ENCODE results near the gene PI4KA.
A peak's percentile ranks its signal among the peaks of the same experiment; 100 is the strongest.
"Not testable (repeated sequence)": the region's sequence is repeated elsewhere in the genome, so short reads cannot be mapped to it uniquely, and the experiment has no call there.

PI4KA gene

DNA sequence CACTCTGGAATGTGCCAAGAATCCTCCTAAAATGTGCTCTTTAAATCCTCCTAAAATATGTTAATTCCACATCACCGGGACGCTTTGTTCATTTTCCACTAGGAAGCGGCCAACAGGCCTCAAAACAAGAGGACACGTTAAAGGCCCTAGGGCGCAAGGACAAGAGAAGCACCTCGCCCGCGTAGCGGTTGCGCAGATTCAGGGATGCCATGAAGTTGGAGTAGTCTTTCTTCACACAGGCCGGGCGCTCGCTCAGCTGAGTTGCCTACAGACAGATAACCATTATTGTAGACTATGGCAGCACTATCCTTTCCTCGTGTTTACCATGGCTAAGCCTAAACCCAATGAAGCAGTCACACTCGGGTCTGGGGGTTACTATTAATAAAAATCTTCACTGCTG lies 114.2 kb downstream of the PI4KA start:
- DNase-seq, result no peak

DNA sequence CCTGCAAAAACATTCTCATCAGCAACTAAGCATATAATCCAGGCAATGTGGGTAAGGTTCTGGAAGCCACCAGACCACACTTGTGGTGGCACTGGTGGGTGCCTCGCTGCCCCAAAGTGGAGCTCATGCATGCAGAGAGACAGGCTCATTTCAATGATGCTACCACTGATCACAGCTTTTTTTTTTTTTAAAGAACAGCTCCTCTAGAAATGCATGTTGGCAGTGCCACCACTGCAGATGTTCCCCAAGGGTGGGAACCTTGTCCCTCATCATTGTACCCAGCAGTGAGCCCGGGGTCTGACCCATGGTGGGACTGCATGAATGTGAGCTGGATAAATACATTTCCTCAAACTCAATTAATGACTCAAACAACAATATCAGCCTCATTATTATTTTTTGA lies 115.8 kb downstream of the PI4KA start:
- no peak for DNase-seq

DNA sequence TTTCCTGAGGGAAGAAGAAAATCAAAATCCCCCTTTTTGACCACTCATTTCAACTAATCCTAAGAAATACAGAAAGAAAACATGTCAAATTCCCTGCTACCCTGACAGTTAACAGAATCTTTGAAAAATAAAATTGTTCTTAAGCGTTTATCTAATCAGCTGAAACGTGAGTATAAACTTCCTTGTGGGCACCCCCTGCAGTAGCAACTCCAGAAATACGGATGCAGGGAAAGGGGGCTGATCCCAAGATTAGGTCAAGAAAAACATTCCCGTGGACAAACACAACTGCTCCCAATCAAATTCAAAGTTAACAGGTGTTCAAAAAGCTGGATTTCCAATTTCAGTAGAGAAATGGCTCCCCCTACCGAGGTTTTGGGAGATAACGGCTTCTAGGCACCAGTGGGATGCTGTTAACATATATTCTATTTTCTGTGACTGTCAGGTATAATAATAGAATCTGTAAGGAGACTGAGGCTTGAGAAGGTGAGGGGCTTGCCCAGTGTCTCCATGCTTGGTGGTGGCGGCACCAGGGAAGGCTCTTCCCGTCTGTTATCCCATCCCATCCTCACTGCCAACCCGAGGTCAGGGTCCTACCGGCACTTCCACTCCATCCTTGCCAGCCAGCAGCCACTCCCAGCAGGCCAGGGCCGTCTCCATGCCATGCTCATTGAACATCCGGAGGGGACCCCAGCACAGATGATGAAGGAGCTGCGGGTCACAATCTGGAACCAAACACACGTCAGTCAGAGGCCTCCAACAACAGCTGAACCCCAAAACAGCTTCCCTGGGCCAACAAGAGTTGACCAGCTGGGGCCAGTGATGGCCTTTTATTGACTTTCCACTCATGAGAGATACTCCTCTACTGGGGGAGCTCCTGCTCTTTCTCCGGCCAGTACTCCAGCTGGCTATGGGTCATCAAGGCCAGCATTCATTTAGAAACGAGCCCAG lies 116.7 kb downstream of the PI4KA start:
- peak; percentile 12 to 13 for DNase-seq

DNA sequence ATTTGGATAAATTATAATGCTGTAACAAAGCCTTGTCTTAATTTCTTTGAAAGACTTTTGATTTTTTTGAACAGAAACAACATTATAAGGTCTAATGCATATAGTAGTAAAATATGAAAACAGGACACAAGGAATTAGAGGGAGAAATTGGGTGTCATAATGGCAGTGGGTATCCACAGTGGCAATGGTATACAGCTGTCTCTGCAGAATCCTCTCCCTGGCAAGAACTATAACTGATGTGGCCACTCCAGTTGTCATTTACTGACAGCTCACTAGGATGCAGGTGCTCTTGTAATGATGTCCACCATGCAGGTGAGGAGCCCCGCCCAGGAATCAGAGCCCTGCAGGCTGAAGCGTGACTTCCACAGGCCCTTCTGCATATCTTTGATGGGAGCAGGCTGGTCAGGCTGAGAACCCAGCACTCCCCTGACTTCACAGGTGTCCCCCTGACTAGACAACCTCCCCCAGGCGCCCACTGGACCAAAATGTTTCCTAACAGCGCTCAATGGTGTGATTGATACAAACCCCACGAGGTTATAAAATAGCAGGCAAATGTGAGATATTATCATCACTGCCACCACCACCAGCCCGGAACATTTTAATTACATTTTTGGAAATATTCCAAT lies 117.5 kb downstream of the PI4KA start:
- no peak for DNase-seq

DNA sequence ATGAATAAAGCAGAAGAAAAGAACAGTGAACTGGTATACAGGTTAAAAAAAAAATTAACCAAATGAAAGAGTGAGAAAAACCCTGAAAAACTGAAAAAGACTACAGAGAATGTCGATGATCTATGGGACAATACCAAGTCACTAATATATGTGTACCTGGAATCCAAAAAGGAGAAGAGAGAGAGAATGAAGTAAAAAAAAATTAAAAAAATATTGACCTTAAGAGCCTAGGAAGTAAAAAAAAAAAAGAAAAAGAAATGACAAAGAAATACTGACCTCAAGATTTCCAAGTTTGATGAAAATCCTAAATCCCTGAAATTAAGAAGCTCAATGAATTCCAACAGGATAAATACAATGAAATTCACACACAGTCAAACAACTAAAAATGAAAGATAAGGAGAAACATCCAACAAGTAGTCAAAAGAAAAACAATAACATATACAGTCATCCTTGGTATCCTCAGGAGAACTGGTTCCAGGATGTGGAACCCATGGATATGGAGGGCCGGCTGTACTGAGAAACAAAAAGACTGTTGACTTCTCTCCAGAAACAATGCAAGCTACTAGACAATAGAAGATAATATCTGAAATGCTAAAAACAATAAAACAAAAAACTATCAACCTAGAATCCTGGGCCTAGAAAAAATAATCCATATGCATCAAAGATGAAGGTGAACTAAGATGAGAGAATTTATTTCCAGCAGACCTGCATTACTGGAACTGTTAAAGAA lies 118.2 kb downstream of the PI4KA start:
- no peak for DNase-seq

DNA sequence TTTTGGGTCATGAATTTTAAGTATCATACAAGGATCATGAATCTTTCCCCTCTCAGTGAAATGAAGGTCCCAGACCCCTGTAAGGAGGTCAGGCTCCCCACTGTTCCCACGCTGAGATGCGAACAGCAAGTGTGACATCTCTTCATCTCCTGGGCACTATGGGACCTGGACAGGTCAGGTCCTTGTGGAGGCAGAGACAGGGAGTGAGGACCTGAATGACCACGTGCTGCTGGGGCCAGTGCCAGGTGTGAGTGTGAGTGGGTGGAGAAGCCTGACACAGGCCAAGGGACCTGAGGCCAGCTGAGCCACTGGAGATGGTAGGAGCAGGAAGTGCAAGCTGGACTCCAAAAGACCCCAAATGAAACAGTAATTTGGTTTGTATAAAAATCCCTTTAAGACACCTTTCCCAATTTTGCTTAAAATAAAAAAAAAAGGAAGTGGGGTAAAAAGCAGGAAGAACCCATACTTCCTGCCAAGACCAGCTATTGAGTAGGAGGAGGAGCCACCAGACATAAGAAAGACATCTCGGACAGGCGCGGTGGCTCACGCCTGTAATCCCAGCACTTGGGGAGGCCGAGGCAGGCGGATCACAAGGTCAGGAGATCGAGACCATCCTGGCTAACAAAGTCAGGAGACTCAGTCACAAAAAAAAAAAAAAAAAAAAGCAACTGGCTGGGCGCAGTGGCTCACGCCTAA lies 120.1 kb downstream of the PI4KA start:
- DNase-seq, result no peak

DNA sequence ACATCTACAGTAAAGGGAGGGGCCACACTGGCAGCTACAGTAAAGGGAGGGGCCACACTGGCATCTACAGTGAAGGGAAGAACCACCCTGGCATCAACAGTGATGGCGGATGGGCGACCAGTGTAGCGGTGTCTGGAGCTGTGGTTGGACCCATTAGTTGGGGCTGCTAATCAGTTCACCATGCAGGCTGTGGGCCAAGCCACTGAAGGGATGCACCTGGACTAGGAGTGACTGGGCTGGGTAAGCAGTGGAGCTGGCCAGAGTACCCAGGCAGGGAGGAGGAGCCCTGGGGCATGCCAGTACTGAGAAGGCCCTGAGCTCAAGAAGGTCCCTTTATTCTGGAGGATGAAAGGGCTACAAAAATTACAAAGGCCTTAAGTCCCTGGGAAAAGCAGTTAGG lies 121.7 kb downstream of the PI4KA start:
- not testable (repeated sequence) for DNase-seq

DNA sequence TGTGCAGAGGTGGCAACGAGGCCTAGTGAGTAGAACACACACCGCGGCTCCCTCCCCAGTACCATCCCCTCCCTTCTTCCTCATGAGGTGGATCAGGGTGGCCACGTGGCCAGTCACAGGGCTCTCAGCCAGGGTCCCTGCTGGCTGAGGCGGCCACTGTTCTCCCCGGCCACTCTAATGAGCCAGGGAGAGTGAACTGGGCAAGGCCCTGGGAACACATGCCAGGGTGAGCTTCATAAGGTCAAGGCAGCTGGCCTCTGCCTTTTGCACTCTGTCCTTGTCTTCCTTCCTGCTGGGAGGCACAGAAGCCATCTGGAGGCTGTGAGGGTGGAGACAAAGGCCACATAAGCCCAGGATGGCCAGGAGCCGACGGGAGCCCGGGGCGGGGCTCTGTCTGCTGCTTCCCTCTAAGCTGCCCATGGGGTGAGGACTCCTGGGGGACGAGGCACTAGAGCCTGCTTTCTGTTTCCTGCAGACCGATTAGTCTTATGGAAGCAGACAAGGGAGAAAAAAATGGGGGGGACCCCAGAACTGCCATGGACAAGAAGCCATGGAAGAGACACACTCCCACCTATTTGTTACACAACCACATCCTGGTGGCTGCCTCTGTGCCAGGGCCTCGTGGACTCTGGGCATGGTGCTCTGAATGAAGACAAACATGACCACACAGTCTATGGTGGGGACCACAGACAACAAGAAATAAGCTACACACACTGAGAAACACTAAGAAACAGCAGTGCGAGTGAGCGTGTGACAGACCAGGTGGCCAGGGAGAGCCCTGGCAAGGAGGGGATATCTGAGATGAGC lies 123.1 kb downstream of the PI4KA start:
- DNase-seq, result not testable (repeated sequence)

DNA sequence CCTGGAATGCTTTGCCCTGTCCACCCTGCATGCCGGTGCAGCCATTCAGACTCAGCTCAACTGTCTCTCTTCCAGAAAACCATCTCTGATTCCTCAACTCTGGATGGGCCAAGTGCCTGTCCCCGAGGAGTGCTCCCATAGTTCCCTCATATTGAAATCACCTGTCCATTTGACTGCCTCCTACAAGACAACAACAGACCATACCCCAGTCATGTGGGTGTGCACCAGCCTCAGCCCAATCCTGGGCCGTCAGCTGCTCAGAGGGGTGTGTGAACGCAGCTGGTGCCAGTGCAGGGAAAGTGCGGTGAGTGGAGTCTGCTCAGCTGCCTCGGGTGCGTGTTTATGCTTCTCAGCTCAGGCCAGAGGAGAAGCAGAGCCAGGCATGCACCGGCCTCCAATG lies 126.2 kb downstream of the PI4KA start:
- not testable (repeated sequence) for DNase-seq

DNA sequence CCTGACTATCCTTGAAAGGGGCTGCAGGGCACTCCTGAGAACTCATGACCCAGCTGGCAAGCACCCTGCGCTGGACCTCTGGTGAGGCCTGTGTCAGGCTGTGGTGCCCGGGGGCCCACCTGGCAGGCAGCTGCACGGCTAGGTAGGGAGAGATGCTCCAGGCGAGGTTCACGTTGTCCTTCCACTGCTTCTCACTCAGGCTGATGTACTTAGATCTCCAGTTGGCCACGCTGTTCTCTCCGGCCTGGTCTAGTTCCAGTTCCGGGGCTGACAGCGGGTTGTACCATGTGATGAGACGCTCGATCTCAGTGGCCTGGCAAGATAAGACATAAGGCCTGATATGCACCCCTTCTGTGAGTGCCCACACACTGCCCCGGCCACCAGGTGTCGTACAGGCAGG lies 129.4 kb downstream of the PI4KA start:
- no peak for DNase-seq

DNA sequence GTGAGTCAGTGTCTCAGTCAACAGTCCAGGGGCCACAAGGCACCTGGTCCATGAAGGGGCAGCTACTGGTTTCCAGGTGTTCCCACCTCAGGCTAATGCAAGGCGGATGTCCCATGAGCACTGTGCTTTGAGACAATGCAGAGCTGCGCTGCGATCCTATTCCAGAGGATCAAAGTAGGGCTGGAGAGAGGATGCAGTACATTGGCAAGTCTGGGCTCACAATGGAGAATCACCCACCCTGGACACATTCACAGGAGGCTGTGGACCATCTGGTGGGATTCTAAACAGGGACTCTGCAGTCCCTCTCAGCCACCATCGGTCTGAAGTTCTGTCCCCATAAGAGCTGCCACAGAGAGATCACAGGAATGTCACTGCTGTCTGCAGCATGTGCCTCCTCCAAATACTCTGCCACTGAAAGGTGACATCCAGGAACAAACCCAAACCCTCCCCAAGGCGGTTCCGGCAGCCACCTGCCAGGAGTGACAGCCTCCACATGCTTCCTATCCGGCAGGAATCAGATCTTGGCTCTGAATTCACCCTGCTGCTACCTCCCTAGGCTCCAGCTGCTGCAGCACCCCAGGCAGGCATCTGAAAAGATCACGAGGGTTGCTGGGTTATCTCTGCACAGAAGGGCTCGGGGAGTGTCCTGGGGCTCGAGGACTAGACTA lies 130.0 kb downstream of the PI4KA start:
- no peak for DNase-seq

DNA sequence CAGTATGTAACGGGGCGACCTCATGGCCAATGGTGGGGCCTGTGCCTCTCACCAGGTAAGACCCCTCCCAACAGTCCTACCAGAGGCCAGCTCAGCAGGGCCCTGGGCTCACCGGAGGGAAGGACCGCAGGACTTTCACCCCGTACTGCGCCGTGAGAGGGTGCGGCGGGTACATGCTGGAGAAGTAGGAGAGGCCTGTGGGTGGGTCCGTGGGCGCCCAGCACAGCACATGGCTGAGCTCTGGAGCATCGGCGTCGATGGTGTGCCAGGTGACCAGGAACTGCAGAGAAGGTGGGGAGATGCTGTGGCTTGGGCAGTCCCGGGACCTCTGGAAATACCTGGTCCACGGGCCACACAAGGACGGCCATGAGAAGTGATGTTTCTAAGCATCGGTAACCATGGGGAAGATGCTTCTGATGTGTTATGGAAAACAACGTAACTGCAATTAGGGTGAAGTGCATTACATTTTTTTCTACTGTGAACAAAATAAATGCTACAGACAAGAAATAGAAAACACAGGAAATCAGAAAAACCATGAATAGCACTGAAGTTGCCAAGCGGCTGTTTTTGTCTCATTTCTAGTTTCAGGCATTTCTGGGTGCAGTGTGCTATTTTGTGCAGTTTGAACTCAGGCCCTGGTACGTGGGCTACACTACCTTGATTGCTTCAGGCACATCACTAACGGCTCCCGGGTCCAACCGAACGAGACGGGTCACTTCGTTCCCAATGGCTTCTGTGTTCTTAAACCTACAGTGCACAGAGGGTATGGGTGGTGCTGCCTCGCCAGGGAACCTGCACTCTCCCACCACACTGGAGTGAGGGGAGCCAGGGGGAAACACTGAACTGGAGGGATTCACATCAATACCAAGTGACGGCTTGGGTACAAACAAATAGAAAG lies 131.2 kb downstream of the PI4KA start:
- DNase-seq, result no peak

DNA sequence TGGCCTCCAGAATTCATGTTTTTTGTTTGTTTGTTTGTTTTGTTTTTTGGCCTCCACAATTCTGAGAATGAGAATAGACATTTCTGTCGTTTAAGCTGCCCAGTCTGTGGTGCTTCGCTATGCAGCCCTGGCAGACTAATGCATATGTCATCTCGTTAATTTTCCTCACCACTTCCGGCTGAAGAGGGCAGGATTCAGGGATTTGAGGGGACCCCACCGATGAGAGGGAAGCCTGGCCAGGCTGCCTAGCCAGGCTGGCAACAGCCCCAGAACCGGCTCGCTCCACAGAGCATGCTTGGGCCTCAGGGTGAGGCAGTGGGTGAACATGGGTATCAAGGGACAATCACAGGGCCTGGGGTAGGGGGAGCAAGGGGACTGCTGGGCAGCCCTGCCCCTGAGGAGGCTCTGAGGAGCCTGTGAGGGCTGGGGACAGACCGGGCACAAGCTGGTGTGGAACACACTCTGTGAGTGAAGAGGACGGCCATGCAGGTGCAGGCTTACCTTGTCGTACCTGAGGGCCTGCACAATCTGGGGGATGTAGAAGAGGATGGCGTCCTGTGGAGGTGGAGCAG lies 132.5 kb downstream of the PI4KA start:
- no peak for DNase-seq

DNA sequence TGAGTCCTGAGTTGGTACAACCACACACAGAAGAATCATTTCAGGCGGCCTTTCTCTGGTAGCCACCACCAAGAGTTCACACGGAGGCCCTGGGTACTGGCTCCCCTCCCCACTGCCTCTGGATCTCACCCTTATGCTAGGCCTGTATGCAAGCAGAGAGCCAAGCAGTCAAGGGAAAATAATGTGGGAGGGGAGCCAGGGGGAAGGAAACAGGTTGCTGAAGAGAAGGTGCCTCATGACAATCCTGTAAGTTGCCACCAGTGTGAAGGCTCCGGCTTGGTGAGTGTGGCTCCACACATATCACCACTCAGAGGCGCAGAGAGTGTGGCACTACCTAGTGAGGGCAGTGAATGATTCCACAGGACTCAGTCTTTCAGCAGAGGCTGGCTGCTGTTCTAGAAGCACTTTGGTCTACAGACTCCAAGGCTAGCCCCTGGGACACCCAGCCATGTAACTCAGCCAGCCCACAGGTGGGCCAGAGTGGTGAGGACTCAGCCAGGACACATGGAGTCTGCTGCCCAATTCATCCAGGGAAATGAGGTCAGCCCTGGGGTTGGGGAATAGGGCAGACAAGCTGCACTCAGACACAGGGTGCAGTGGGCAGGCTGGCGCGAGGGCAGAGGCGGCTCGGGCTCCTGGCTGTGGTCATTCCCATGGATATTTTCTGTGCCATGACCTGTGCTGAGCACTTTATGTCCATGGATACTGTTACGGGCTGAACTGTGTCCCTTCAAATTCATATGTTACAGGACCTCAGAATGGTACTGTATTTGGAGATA lies 133.7 kb downstream of the PI4KA start:
- no peak for DNase-seq

DNA sequence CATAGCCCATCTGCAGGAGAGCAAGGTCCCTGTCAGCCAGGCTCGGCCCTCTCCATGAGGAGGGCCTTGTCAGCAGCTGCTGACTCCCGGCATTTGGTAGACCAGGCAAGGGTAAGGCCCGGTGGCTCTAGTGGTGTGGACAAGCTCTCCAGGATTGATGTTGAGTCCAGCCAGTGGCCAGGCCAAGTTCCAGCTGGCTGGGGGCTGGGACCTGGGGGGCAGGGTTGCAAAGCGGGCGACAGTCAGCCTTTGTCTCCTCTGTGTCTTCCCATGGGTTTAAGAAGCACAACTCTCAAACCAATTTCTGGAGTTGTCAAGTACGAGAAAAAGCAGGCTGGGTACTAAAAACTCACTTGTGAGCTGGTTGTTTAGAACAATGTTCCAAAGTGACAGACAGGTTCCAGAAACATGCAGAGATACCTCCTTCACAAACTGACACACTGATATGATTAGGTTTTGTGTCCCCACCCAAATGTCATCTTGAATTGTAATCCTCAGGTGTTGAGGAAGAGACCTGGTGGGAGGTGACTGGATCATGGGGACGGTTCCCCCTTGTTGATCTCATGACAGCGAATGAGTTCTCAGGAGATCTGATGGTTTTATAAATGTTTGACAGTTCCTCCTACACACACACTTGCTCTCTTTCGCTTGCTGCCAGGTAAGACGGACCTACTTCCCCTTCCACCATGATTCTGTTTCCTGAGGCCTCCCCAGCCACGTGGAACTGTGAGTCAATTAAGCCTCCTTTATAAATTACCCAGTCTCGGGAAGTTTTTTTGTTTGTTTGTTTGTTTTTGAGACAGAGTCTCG lies 137.0 kb downstream of the PI4KA start:
- no peak for DNase-seq

DNA sequence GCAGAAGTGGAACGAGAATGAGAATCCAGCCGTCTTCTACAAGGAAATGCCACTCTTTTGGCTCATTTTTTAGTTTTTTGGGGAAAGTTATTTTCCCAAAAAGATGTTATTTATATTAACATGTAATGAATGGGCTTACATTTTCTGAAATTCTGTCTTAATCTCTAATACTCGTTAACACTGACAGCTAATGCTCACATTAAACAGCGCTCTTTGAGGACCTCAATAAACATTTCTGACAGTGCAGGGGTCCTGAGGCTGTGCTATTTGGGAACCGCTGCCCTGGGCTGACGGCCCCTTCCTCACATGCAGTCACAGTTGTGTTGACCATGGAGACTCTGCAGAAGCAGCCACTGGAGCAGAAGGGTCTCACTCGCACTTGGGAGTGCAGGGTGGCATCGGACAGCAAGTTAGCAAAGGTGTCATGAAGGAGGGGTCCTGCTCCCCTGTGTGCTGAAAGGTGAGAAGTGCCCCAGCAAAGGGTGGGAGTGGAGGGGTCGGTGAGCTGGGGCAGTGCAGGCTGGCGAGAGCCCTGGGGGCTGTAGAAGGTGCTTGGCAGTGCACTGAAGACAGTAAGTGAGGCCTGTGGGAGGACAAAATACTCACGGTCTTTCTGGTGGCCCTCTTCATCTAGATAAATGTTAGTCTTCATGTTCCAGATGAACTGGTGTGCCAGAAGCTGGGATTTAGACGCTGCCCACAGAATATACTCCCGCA lies 137.8 kb downstream of the PI4KA start:
- DNase-seq, result no peak

DNA sequence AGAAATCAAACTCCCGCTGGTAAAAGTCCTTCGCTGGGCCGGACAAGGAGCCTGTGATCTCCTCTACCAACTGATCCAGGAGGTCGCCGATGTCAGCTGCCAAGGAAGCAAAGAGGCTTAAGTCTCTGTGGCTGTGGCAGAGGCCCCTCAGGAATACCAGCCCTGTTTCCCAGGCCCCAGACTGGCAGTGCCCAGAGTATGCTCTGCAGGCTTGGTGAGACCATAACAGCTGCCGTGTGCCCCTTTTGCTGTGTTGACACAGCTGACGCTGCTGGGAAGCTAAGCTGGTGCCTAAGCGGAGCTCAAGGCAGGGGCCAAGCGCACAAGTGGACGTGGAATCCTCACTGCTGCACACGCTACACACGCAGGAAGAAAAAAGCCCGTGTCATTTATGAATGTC lies 139.9 kb downstream of the PI4KA start:
- not testable (repeated sequence) for DNase-seq

DNA sequence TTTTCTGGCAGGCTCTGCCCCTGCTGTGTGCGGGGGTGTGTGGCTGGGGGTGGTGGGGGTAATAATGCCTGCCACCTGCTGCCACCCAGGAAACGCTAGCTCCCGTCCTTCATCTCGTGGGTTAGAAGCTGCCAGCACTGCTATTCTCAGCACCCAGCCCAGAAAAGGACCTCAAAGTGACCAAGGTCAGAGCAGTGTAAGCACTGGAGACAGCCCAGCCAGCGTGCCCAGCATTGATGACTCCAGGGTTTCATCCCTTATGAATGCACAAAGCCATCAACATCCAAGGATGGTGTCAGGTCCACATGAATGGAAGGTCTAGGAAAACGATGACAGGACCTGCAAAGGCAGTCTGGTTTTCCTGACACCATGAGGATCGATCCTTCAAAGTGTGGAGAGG lies 140.6 kb downstream of the PI4KA start:
- DNase-seq, result not testable (repeated sequence)

All from stimulated activated CD4-positive, alpha-beta T cell treated with anti-CD3 and anti-CD28 coated beads, Interleukin-4, amount 100 ng/mL, for 4 hours (primary cell).